GM15510 (cell line): ENCODE measurements around the gene POLRMT.

Experiments
- POLR2A ChIP-seq: IDR thresholded peaks from 3 replicates; pipeline ENCODE4 v1.6.1; 2011; ENCODE audit warnings: borderline replicate concordance; ENCODE audit not compliant: insufficient read length; ENCODE audit errors: extremely low read depth

The POLRMT gene

DNA sequence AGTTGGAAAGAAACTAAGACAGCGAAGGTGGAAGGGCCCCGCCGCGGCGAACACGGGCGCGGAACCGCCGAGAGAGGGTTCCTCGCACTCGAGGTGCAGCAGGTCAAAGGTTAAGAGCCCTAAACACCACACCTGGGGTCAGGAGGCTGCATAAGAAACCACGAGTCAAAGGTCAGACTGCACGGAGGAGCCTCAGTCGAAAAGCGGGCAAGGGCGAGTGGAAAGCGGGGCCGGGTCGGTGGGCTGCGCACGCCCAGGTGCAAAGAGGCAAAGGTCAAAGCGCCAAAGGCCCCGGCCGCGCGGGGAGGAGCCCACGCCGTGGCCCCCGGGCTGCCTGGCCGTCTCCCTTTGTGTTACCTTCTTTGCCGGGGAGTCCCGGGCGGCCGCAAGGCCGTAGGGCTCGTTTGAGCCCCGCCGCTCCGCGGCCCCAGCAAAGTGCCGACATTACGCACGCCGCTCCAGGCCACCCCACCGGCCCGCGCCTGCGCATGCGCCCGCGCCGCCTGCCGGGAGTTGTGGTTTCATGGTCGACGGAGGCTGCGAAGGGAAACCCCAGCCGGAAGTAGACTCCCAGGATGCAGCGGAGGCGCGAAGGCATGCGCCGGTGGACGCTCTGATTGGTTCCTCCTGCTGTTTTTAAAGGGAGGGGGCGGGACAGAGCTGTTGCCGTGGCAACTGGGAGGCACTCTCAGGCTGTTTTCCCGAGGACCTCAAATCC is at the start of gene POLRMT:
Gene POLRMT (minus strand): TSS at position 470 of the 718 bp plus-strand sequence. CDS start 25 bp downstream, at position 445.
- TF ChIP-seq POLR2A, result peak; percentile 76

GRCh38 chr19:682678-683320 is 49.5 kb upstream of the POLRMT start:
- TF ChIP-seq POLR2A, result no peak

- no peak for TF ChIP-seq POLR2A
Observed at GRCh38 chr19:681029-682019, 48.0 kb upstream of the POLRMT start.

GRCh38 chr19:680287-681028 is 47.1 kb upstream of the POLRMT start:
- TF ChIP-seq POLR2A, result peak; percentile 86

DNA sequence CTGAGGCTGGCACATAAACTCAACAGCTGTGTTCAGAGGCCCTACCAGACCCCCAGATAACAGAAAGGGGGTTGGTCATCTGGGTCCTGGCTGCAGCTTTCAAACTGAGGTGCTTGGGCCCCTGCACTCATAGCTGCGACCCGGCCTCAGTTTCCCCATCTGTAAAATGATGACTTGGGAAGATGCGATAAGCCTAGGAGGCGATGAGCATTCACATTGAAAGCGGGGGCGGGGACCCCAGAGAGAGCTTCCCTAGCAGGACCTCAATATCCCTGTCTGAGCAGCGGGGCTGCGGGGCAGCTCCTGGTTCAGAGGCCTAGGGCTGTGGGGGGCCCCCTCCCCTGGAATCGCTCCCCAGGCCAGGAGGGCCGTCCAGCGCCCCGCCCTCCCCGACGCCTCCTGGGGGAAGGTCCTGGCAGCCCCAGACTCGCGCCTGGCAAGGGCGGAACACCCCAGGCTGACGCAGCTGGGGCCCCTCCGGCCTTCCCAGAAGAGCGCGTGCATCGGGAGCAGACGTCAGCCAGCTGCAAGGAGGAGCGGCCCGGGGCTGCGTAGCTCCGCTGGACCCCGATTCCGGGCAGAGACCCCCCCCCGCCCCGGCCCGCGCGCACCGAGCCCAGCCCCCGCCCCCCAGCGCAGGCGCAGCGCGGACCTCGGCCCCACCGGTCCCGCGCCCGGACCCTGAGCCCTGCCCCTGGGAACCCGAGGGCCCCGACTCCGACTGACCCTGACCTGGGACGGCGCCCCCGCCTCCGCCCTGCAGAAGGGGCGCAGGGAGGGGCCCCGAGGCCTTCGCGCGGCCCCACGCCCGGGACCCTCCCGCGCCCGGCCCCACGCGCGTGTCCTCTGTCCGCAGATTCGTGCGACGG is 46.3 kb upstream of the POLRMT start:
- no peak for TF ChIP-seq POLR2A

DNA sequence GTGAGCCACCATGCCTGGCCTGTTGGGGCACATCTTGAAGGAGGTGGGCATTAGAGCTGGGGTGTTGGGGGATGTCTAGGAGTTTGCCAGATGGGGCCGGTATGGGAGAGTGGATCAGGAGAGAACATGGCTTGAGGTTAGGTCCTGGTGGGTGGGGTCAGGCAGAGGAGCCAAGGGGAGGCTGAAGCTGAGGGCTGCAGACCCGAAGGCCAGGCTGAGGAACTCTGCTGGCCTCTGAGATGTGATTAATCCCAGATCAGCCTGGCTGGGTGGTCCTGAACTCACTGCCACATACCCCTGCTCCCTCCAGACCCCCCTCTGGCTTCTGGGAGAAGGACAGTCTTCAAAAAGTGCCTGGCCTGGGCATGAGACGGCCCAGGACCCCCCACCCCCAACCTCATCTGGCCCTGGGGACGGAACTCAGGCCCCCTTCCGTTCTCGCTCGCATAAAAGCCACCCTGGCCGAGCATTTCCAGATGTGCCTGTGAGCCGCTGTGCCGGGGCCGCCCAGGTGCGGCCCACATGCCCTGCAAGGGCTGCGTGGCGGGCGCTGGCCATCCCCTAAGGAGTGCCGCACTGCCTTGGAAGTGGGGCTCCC is 45.6 kb upstream of the POLRMT start:
- TF ChIP-seq POLR2A, result no peak

GRCh38 chr19:677601-678436 is 44.5 kb upstream of the POLRMT start:
- TF ChIP-seq POLR2A, result no peak

- TF ChIP-seq POLR2A, result no peak
Observed at GRCh38 chr19:677201-677600, 43.9 kb upstream of the POLRMT start.

- TF ChIP-seq POLR2A, result no peak
Observed at GRCh38 chr19:676339-677105, 43.2 kb upstream of the POLRMT start, which contains the start of gene FSTL3. Gene FSTL3, plus strand, starts transcription at chr19:676392. Its CDS starts 32 bp downstream, at chr19:676424.

DNA sequence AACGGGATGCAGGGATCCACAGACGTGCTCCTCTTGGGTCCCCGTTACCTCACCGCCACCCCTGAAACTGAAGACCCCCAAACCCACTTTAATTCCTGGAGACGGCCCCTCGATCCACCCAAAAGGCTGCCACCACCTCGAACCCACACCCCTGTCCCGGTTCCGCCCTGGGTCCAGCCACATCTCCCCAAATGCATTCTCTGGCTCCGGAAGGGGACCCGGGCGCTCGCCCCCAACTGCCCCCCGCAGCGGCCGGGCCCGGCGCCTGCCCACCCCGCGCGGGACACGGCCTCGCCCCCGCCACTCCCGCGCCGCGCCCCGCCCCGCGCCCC is 42.6 kb upstream of the POLRMT start:
- TF ChIP-seq POLR2A, result no peak

- no peak for TF ChIP-seq POLR2A
Observed at GRCh38 chr19:674282-675151, 41.2 kb upstream of the POLRMT start.
